Measurements from ENCODE around the gene CAPS. TPM values are rescaled to one million over a fixed set of nuclear protein-coding genes. Genes with fewer than 3 reads are reported as not detected.

The CAPS gene
- total RNA-seq, 6 experiments from 2014 or later: 2.2 to 2.7 (median 2.3) TPM

DNA sequence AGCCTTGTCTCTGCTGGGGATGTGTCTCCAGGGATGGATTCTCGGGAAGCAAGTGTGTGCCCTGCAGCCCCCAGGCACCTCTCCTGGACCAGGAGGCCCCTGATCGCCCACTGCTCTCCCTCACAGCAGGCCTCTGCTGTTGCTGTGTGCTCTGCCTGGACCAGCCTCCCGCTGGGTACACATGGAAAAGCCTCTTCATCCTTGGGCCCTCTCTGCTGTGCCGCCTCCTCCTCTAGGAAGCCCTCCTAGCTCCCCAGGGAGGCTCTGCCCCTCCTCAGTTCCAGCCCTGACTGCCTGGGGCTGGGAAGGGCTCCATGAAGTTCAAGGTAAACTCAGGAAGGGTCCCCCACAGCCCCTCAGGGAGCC lies 22.5 kb upstream of the CAPS start:
- H3K27ac Mint-ChIP-seq: no peak overlapping the region
- no peak for DNase-seq
- H3K9me3 Mint-ChIP-seq: no peaks in the 10 kb centered on the region
- peaks cover 13% of the 10 kb centered on the region for H3K27me3 Mint-ChIP-seq (ENCODE audit: insufficient read depth)
- H3K4me3 Mint-ChIP-seq: no peak overlapping the region
- H3K4me1 Mint-ChIP-seq (ENCODE audit: low read depth): peaks cover 8% of the 10 kb centered on the region
- TF ChIP-seq, protein P1, sequence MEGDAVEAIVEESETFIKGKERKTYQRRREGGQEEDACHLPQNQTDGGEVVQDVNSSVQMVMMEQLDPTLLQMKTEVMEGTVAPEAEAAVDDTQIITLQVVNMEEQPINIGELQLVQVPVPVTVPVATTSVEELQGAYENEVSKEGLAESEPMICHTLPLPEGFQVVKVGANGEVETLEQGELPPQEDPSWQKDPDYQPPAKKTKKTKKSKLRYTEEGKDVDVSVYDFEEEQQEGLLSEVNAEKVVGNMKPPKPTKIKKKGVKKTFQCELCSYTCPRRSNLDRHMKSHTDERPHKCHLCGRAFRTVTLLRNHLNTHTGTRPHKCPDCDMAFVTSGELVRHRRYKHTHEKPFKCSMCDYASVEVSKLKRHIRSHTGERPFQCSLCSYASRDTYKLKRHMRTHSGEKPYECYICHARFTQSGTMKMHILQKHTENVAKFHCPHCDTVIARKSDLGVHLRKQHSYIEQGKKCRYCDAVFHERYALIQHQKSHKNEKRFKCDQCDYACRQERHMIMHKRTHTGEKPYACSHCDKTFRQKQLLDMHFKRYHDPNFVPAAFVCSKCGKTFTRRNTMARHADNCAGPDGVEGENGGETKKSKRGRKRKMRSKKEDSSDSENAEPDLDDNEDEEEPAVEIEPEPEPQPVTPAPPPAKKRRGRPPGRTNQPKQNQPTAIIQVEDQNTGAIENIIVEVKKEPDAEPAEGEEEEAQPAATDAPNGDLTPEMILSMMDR (IDR thresholded peaks at IDR 0.05): no peak
- H3K36me3 Mint-ChIP-seq (ENCODE audit: low read depth): no peaks in the 10 kb centered on the region

DNA sequence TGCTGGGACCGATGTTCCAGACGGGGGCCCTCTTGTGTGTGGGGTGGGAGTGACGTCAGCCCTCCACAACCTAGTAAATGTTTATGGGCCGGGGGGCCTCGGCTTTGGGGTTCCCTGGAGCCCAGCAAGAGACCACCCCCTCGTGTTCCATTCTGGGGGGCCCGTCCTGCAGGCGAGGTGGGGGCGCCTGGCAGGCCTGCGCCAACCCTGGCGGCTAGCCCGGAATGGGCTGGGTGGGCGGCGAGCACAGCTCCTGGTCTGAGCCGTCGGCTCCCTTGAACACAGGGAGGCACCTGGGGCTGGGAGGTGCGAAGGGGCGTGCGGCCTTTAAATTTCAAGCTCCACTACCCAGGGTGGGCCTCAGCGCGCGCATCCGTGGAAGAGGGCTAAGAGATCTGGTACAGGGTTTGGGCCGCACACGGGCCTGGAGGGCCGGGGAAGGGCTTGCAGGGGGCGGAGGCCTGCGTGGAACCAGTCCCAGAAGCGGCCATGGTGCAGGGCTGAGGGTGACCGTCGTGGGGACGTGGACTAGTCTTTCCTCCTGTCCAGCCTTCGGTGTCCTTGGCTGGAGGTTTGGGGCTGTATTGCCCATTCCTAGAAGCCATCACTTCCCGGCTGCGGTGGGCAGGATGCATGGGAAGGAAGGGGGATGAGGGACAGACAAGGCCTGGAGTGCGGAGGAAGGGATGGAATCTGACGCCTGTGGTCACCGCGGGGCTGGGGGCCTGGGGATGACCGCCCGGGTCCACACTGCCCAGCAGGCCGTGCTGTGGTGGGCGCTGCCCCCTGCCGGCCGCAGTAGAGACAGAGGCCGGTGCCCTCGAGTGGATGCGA lies 21.9 kb upstream of the CAPS start:
- Mint-ChIP-seq H3K4me3 (no peak overlapping the region), H3K9me3 (no peaks in the 10 kb centered on the region), H3K36me3 (ENCODE audit: low read depth) (no peaks in the 10 kb centered on the region), H3K4me1 (ENCODE audit: low read depth) (peaks cover 8% of the 10 kb centered on the region), H3K27ac (no peak overlapping the region), H3K27me3 (ENCODE audit: insufficient read depth) (peaks cover 11% of the 10 kb centered on the region)
- DNase-seq: no peak
- TF ChIP-seq, protein P1 (IDR thresholded peaks at IDR 0.05): peak; percentile 86

DNA sequence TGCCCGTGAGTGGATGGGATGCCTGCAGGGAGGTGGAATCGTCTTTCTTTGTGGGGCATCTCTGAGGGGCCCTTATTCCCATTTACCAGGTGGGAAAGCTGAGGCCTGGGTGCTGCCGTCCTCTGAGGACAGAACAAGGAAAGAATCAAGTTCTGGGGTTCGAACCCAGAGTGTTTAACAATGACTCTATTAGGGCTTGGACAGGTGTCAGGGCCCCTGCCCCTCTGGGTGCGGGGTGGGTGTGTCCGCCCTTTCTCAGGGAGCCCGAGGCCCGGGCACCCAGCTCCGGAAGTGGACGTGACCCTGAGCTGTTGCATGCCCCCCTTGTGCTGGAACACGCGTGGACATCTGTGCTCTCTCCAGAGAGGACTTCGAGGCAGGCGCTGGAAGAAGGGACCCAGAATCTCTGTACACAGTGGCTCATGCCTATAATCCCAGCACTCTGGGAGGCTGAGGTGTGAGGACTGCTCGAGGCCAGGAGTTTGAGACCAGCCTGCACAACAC lies 21.2 kb upstream of the CAPS start:
- no peak for DNase-seq

DNA sequence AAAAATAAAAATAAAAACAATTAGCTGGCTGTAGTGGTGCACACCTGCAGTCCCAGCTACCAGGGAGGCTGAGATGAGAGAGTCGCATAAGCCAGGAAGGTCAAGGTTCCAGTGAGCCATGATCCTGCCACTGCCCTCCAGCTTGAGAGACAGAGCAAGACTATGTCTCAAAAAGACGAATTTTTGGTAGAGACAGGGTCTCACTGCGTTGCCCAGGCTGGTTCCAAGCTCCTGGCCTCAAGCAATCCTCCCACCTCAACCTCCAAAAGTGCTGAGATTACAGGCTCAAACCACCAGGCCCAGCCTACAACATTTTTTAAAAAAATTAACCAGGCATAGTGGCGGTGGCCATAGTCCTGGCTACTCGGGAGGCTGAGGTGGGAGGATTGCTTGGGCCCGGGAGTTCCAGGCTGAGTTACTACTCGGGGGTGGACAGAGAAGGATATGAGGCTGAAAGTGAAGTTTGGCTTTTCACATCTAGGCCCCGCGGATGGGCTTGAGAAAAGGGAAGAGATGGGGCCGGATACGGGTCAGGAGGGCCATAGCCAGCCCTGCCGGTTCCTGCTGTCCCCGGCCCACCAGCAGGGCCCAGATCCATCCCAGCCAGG lies 20.7 kb upstream of the CAPS start:
- peaks cover 8% of the 10 kb centered on the region for H3K4me1 Mint-ChIP-seq (ENCODE audit: low read depth)
- TF ChIP-seq, protein P1 (IDR thresholded peaks at IDR 0.05): no peak
- H3K27ac Mint-ChIP-seq: no peak overlapping the region
- no peaks in the 10 kb centered on the region for H3K36me3 Mint-ChIP-seq (ENCODE audit: low read depth)
- peaks cover 11% of the 10 kb centered on the region for H3K27me3 Mint-ChIP-seq (ENCODE audit: insufficient read depth)
- no peaks in the 10 kb centered on the region for H3K9me3 Mint-ChIP-seq
- no peak for DNase-seq
- H3K4me3 Mint-ChIP-seq: no peak overlapping the region

More for the DNA sequence above, 21.2 kb upstream of the CAPS start:
- H3K9me3 Mint-ChIP-seq: no peaks in the 10 kb centered on the region
- H3K4me3 Mint-ChIP-seq: no peak overlapping the region
- H3K36me3 Mint-ChIP-seq (ENCODE audit: low read depth): no peaks in the 10 kb centered on the region
- H3K27me3 Mint-ChIP-seq (ENCODE audit: insufficient read depth): peaks cover 11% of the 10 kb centered on the region
- H3K27ac Mint-ChIP-seq: no peak overlapping the region
- H3K4me1 Mint-ChIP-seq (ENCODE audit: low read depth): peaks cover 8% of the 10 kb centered on the region
- TF ChIP-seq, protein P1 (IDR thresholded peaks at IDR 0.05): peak; percentile 23; the same call in 1 of the 2 replicates

GRCh38 chr19:5893907-5894703 lies 19.9 kb upstream of the CAPS start:
- H3K4me1 Mint-ChIP-seq (ENCODE audit: low read depth): peaks cover 8% of the 10 kb centered on the region
- peaks cover 11% of the 10 kb centered on the region for H3K27me3 Mint-ChIP-seq (ENCODE audit: insufficient read depth)
- TF ChIP-seq, protein P1 (IDR thresholded peaks at IDR 0.05): no peak
- H3K36me3 Mint-ChIP-seq (ENCODE audit: low read depth): no peaks in the 10 kb centered on the region
- DNase-seq: no peak
- no peaks in the 10 kb centered on the region for H3K9me3 Mint-ChIP-seq
- no peak overlapping the region for H3K4me3 Mint-ChIP-seq
- no peak overlapping the region for H3K27ac Mint-ChIP-seq

Measured in HFFc6 (cell line).